ENCODE results near the gene HEG1.
A peak's percentile ranks its signal among the peaks of the same experiment; 100 is the strongest.

Gene HEG1

GRCh38 chr3:125067225-125067624 lies 11.4 kb upstream of the HEG1 start:
- no peak for TF ChIP-seq ZNF70 (CRISPR knock-in tag; IDR thresholded peaks at IDR 0.05)
- no peak for TF ChIP-seq ZNF8 (CRISPR knock-in tag; IDR thresholded peaks at IDR 0.05)
- TF ChIP-seq ZNF565 (CRISPR knock-in tag; conservative IDR thresholded peaks at IDR 0.05; ENCODE audit: low read depth) = no peak
- TF ChIP-seq, protein P1, sequence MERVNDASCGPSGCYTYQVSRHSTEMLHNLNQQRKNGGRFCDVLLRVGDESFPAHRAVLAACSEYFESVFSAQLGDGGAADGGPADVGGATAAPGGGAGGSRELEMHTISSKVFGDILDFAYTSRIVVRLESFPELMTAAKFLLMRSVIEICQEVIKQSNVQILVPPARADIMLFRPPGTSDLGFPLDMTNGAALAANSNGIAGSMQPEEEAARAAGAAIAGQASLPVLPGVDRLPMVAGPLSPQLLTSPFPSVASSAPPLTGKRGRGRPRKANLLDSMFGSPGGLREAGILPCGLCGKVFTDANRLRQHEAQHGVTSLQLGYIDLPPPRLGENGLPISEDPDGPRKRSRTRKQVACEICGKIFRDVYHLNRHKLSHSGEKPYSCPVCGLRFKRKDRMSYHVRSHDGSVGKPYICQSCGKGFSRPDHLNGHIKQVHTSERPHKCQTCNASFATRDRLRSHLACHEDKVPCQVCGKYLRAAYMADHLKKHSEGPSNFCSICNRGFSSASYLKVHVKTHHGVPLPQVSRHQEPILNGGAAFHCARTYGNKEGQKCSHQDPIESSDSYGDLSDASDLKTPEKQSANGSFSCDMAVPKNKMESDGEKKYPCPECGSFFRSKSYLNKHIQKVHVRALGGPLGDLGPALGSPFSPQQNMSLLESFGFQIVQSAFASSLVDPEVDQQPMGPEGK (CRISPR knock-in tag; IDR thresholded peaks at IDR 0.05; ENCODE audit: borderline replicate concordance) = no peak
- TF ChIP-seq PPARA (CRISPR knock-in tag; IDR thresholded peaks at IDR 0.05; ENCODE audit: borderline replicate concordance) = no peak
- no peak for TF ChIP-seq TOX (CRISPR knock-in tag; IDR thresholded peaks at IDR 0.05; ENCODE audit: borderline replicate concordance)
- no peak for TF ChIP-seq ARNTL (CRISPR knock-in tag; IDR thresholded peaks at IDR 0.05; ENCODE audit: borderline replicate concordance, low read depth)
- no peak for TF ChIP-seq OSR1 (CRISPR knock-in tag; IDR thresholded peaks at IDR 0.05)
- TF ChIP-seq TSHZ2 (CRISPR knock-in tag; IDR thresholded peaks at IDR 0.05) = no peak
- no peak for TF ChIP-seq CSDC2 (CRISPR knock-in tag; IDR thresholded peaks at IDR 0.05)
- TF ChIP-seq ZC3H10 (CRISPR knock-in tag; IDR thresholded peaks at IDR 0.05) = no peak
- no peak for TF ChIP-seq POU6F1 (CRISPR knock-in tag; IDR thresholded peaks at IDR 0.05; ENCODE audit: borderline replicate concordance, low read depth)
- TF ChIP-seq BACH2 (CRISPR knock-in tag; IDR thresholded peaks at IDR 0.05; ENCODE audit: borderline replicate concordance) = no peak
- TF ChIP-seq ESRRG (CRISPR knock-in tag; IDR thresholded peaks at IDR 0.05) = no peak
- TF ChIP-seq GLIS3 (CRISPR knock-in tag; IDR thresholded peaks at IDR 0.05) = no peak
- TF ChIP-seq ISL1 (CRISPR knock-in tag; IDR thresholded peaks at IDR 0.05) = no peak
- no peak for TF ChIP-seq ZFP3 (CRISPR knock-in tag; IDR thresholded peaks at IDR 0.05)
- TF ChIP-seq, protein P2, sequence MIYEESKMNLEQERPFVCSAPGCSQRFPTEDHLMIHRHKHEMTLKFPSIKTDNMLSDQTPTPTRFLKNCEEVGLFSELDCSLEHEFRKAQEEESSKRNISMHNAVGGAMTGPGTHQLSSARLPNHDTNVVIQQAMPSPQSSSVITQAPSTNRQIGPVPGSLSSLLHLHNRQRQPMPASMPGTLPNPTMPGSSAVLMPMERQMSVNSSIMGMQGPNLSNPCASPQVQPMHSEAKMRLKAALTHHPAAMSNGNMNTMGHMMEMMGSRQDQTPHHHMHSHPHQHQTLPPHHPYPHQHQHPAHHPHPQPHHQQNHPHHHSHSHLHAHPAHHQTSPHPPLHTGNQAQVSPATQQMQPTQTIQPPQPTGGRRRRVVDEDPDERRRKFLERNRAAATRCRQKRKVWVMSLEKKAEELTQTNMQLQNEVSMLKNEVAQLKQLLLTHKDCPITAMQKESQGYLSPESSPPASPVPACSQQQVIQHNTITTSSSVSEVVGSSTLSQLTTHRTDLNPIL (CRISPR knock-in tag; IDR thresholded peaks at IDR 0.05; ENCODE audit: low read depth) = no peak
- TF ChIP-seq SNAI2 (CRISPR knock-in tag; IDR thresholded peaks at IDR 0.05) = no peak
- TF ChIP-seq ZFP30 (CRISPR knock-in tag; IDR thresholded peaks at IDR 0.05) = no peak
- peak; percentile 13; the same call in 2 of the 3 replicates for ATAC-seq

- peak; percentile 87 for ATAC-seq
Measured at GRCh38 chr3:125062904-125063618, 7.3 kb upstream of the HEG1 start.

More at GRCh38 chr3:125062904-125063618, 7.3 kb upstream of the HEG1 start:
- no peak for TF ChIP-seq CSRNP3 (CRISPR knock-in tag; IDR thresholded peaks at IDR 0.05)
- no peak for TF ChIP-seq ARNTL (CRISPR knock-in tag; IDR thresholded peaks at IDR 0.05; ENCODE audit: borderline replicate concordance, low read depth)
- TF ChIP-seq ESRRG (CRISPR knock-in tag; IDR thresholded peaks at IDR 0.05) = no peak
- no peak for TF ChIP-seq ZFP3 (CRISPR knock-in tag; IDR thresholded peaks at IDR 0.05)
- TF ChIP-seq SNAI2 (CRISPR knock-in tag; IDR thresholded peaks at IDR 0.05) = no peak
- no peak for TF ChIP-seq PPARA (CRISPR knock-in tag; IDR thresholded peaks at IDR 0.05; ENCODE audit: borderline replicate concordance)
- no peak for TF ChIP-seq OSR1 (CRISPR knock-in tag; IDR thresholded peaks at IDR 0.05)
- TF ChIP-seq, protein P1 (CRISPR knock-in tag; IDR thresholded peaks at IDR 0.05; ENCODE audit: borderline replicate concordance) = no peak
- no peak for TF ChIP-seq BACH2 (CRISPR knock-in tag; IDR thresholded peaks at IDR 0.05; ENCODE audit: borderline replicate concordance)
- TF ChIP-seq POU6F1 (CRISPR knock-in tag; IDR thresholded peaks at IDR 0.05; ENCODE audit: borderline replicate concordance, low read depth) = no peak
- no peak for TF ChIP-seq TSHZ2 (CRISPR knock-in tag; IDR thresholded peaks at IDR 0.05)
- TF ChIP-seq TCF4 (CRISPR knock-in tag; IDR thresholded peaks at IDR 0.05; ENCODE audit: borderline replicate concordance) = no peak

Measured in SK-N-SH treated with all-trans-retinoic acid at 6 μM for 48 hours (cell line).